Measurements from ENCODE around the gene CDC25C.

- TF ChIP-seq POLR2A (IDR thresholded peaks at IDR 0.05) (no peak), CTCF (IDR thresholded peaks at IDR 0.05) (no peak), POLR2AphosphoS5 (IDR thresholded peaks at IDR 0.05) (no peak)
Observed at GRCh38 chr5:138257583-138257982, 74.0 kb downstream of the CDC25C start.
